NCI-H2227 (cell line): ENCODE measurements around the gene CUL1.
"Not testable (repeated sequence)": the region's sequence is repeated elsewhere in the genome, so short reads cannot be mapped to it uniquely, and the experiment has no call there.

ENCODE experiments used
- DNase-seq: peaks from one replicate; lab custom pipeline; 2025; ENCODE audit not compliant: unreplicated experiment; lab: John Stamatoyannopoulos, UW

Gene CUL1

GRCh38 chr7:148696787-148697186 is 1.9 kb upstream of the CUL1 start:
- DNase-seq, result peak; percentile 40

GRCh38 chr7:148697256-148698006 is 1.3 kb upstream of the CUL1 start:
- DNase-seq, result no peak

DNA sequence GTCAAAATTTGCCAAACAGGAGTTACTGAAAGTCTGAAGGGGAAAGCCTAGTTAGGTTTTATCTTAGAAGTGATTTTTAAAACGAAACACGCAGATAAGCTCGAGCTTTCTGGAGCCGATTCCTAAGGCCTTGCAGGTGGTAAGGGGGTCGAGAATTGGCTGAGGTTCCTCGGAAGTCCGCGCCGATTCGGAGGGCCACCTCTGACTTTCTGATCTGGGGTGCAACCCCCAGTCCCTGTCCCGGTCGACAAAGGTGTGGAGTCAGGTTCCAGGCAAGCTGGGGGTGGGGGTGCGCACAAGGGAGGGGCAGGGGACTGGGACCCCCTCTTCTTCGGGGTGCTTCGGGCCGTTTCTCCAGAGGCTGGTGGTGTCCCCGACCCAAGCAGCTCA is 701 bp upstream of the CUL1 start:
- no peak for DNase-seq

GRCh38 chr7:148699024-148699781 is 500 bp downstream of the CUL1 start:
- DNase-seq, result peak; percentile 75

GRCh38 chr7:148699782-148700629 is 1.3 kb downstream of the CUL1 start:
- DNase-seq, result no peak

DNA sequence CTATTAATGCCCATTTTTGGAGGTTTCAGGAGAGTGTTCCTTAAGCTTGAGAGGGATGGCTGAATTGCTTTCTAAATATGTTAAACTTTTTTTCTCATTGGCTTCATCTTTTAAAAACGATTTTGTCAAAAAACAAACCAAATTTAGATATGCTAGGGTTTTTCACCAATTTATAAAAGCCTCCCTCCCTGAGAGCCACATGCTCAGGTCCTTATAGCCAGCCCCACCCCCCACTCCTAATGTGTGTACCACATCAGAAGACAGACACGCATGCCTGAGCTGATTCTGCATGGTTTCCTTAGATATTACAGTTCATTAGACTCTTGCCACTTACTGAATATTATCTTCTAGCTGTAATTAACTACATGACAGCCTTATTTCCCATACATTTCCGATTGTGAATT is 2.0 kb downstream of the CUL1 start:
- peak; percentile 23 for DNase-seq

GRCh38 chr7:148701414-148701813 is 2.7 kb downstream of the CUL1 start:
- DNase-seq, result no peak

GRCh38 chr7:148702876-148703670 is 4.4 kb downstream of the CUL1 start:
- DNase-seq, result no peak

DNA sequence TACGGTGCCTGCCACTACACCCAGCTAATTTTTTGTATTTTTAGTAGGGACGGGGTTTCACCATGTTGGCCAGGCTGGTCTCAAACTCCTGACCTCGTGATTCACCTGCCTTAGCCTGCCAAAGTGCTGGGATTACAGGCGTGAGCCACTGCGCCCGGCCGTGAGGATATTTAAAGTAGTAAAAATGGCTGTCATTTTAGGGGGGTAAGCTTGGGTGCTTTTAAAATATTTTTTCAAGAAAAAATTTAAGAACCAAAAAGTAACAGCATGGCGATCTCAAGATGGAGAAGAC is 4.9 kb downstream of the CUL1 start:
- not testable (repeated sequence) for DNase-seq

DNA sequence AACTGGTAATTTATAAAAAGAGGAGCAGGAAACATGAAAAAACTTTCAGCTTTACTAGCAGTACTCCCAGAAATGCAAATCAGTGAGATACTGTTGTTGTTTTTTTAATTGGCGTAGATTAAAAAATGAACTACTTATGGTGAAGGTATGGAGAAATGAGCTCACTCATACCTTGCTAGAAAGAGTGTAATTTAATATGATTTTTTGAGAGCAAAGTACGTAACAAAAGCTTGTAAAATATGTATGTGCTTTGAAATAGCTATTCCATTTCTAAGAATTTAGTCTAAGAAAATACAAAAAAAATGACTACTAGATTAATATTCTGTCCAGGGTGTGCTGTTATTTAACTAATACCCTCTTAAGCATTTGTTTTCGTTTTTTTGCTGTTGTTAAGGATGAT is 5.5 kb downstream of the CUL1 start:
- DNase-seq, result no peak

DNA sequence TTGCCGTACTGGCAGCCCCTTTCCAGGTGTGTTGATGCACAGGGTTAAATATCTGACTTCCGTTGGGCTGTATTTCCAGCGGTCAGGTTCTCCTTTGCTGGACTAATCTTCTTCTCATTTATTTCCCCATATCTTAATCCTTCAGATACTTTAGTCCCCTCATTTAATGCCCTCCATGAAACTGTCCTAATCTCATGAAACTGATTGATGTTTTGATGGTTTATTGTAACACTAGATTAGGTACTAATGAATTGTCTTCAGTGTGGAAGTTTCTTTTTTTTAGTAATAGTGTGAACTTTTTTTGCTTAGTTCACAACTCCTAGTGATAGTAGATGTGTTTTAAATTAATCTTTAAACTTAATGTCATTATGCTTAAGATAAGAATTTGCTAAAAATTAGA is 6.3 kb downstream of the CUL1 start:
- DNase-seq, result no peak

GRCh38 chr7:148706368-148706767 is 7.7 kb downstream of the CUL1 start:
- DNase-seq, result no peak

DNA sequence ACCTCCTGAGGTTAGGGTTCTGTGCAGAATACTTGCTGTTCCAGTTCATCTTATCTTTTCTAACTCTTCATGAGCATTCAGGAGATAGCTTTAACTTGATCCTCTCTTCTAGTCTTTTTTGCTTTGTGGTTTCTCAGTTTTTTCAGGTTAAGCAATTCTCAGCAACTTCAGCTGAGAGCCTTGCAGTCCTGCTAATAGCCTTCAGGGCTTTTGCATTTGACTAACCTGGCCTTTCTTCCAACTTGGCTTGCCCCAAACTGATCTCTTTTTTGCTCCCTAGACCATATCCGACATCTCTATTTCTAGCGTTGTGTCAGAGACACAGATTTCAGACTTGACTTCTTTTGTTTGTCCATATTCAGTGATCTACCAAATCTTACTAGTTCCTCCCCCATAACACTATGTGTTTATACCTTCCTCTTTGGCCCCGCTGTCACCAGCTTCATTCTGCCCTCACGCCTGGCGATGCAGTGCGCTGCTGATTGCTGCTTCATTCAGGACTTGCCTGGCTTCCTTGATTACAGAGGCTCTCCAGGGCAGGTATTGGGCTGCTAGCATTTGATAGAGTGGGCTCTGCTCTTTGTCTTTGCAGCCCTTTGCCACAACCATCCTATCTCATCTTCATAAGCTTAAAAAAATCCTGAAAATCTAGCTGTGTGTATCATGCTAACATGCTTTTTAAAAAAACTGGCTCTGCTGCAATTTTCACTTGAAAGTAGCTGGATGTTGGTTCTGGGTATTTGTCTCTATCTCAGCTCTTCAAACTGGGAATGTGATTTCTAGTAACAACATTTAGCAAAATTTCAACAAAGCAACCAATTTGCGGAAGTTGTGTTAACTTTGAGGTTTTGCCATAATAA is 9.6 kb downstream of the CUL1 start:
- peak; percentile 11 for DNase-seq

DNA sequence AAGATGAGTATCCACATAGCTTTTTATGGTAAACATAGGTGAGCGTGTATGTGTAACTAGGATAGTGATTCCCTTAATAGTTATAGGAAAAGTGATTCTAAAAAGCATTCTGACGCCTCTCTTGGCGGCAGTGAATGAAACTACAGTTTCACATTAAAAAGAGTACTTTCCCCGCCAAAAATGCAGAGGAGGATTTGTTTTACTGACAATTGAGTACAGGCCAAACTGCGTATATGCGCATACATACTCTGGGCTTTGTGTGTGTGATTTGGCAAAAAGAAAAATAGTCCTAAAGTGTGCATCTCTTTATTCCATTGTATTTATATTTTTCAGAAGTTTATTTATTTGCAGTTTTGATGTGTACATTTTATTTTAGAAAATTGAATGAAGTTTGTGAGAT is 10.3 kb downstream of the CUL1 start:
- no peak for DNase-seq

DNA sequence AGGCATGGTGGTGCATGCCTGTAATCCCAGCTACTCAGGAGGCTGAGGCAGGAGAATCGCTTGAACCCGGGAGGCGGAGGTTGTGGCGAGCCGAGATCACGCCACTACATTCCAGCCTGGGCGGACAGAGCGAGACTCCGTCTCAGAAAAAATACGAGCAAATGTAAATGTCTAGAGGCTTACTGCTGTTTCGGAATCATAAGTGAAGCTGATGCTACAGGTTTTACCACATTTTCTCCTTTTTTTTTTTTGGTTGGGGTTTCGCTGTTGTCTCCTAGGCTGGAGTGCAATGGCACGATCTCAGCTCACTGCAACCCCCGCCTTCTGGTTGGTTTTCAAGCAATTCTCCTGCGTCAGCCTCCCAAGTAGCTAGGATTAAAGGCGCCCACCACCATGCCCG is 11.7 kb downstream of the CUL1 start:
- not testable (repeated sequence) for DNase-seq

DNA sequence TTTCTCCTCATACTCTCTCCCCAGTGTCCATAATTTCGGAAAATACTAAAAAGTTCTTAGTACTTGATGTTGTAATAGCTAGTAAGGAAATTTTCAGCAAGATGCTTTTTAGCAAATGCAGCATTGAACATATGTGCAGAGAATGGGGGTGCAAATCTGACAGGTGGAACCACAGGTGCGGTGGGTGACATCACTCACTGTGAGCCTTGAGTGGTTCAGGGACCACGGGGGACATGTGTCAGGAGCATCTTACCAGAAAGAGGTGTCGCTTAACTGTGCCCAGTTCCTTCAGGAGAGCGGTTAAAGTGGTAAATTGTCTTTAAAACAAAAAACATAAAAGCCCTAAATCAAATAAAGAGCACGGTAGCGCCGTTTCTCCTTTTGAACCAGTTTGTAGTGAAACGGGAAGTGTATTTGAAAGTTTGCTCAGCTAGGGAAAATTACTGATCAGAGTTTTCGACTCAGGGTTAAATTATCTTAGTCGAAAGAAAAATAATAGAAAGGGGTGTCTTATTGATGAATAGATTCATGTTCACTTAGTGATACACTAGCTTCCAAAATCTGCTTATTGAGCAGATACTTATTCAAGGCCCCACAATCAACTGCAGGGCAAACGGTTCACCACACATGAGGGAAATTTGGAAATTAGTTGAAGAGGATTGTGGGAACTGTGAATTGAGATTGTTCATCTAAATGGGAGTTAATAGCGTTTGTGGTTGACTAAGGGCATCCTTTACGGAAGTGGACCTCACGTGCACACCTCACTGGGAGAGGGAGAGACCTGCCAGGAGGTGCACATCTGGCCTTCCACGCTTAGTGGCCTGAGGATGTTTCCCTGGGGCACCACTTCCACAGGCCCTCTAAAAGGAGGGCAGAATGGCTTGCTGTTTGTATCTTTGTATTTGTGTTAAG is 12.7 kb downstream of the CUL1 start:
- DNase-seq, result no peak

GRCh38 chr7:148712678-148713329 is 14.1 kb downstream of the CUL1 start:
- DNase-seq, result no peak

GRCh38 chr7:148714498-148714897 is 15.8 kb downstream of the CUL1 start:
- no peak for DNase-seq

- no peak for DNase-seq
Measured at GRCh38 chr7:148715027-148715426, 16.3 kb downstream of the CUL1 start.
